SK-N-SH (cell line): ENCODE measurements around the gene DENND5B.

ENCODE experiments used
- CTCF ChIP-seq: fragments of 200-600 bp; sonication (generic); IDR thresholded peaks from 2 replicates; pipeline ENCODE4 v1.6.1; 2017; ENCODE audit warnings: antibody characterized with exemption, mild to moderate bottlenecking, moderate library complexity
- EZH2phosphoT487 ChIP-seq: fragments of 200-600 bp; sonication (generic); IDR thresholded peaks from 2 replicates; pipeline ENCODE4 v1.6.1; 2017; ENCODE audit warnings: low read depth, mixed run types, mild to moderate bottlenecking, antibody characterized with exemption, moderate library complexity, borderline replicate concordance
- USF1 ChIP-seq: IDR thresholded peaks from 2 replicates; pipeline ENCODE4 v1.4.0; 2012; ENCODE audit warnings: low read depth, borderline replicate concordance

- TF ChIP-seq CTCF (no peak), EZH2phosphoT487 (no peak), USF1 (no peak)
These were observed 35.5 kb upstream of the DENND5B start for GRCh38 chr12:31626270-31626995.
